Right cardiac atrium (tissue), 5 donors: Measurements from ENCODE around the gene TANGO2. TPM values are rescaled to one million over a fixed set of nuclear protein-coding genes. Genes with fewer than 3 reads are reported as not detected.

Experiments used
- ATAC-seq, 2 donors: fragments of 200-7000 bp; cut with Tn5 transposase; one replicate each; pipeline versions ENCODE4 v1.8.0 to v1.9.1; 2020; ENCODE audit warnings: moderate library complexity in 2 of 2, mild to moderate bottlenecking in 1 of 2
- DNase-seq, 3 donors: peaks; one replicate each; pipeline ENCODE4 v3.0.0-alpha.2; 2020
- H3K27ac ChIP-seq: one replicate; pipeline ENCODE4 v1.5.1; 2013; ENCODE audit warnings: mild to moderate bottlenecking, low read length, control low read depth, moderate library complexity
- H3K27me3 ChIP-seq: one replicate; pipeline ENCODE4 v1.6.1; 2013; ENCODE audit not compliant: control insufficient read depth, insufficient read depth
- H3K4me1 ChIP-seq: one replicate; pipeline ENCODE4 v1.6.1; 2013; ENCODE audit warnings: low read length; ENCODE audit not compliant: control insufficient read depth, insufficient read depth
- H3K4me3 ChIP-seq: one replicate; pipeline ENCODE4 v1.5.1; 2013; ENCODE audit warnings: low read length, control low read depth
- H3K9me3 ChIP-seq: one replicate; pipeline ENCODE4 v1.6.1; 2013; ENCODE audit warnings: low read length; ENCODE audit not compliant: control insufficient read depth
- WGBS: extraction: QIAGEN DNeasy Blood & Tissue Kit; methylation state at CpG from one replicate; pipeline ENCODE4 v1.1.7; 2013; 5-methylcytosine and 5-hydroxymethylcytosine counted together
- intact Hi-C, 4 donors: fragments of 100-400 bp; cut with DNase I; formaldehyde crosslinking; loops; one replicate each; pipeline versions ENCODE4 v1.11.0 to v1.14.0; 2022 to 2023
- polyA plus RNA-seq: library from polyadenylated mRNA; stranded (reverse); fragments of 200-250 nt; gene quantifications from one replicate; pipeline ENCODE4 v1.2.3, GENCODE V29; 2013
- total RNA-seq, 4 donors: library from RNA; stranded (reverse); fragmentation: NEBNext Ultra II Directional; extraction: Animal tissue kit (Norgen Biotek cat#: 25700); gene quantifications; one replicate each; pipeline ENCODE4 v1.2.1, GENCODE V29; 2021
- donor health status: healthy with polysubstance abuse.
- donor health status: DM: no; HTN: yes; CAD: no.
- donor health status: DM: no; HTN: no; CAD: no.
- donor health status: DM: no; HTN: yes; CAD: no; lungs with severe emphysema.
- donor health status: DM: yes; HTN: yes; CAD: no.

Gene TANGO2
- total and polyA plus RNA-seq, 5 donors: 61.1 to 70.4 (median 64.9) TPM

GRCh38 chr22:20055144-20055543 is 34.2 kb downstream of the TANGO2 start:
- no peaks in the 10 kb centered on the region for H3K9me3 ChIP-seq
- H3K27me3 ChIP-seq: no peaks in the 10 kb centered on the region
- H3K27ac ChIP-seq: no peak overlapping the region
- DNase-seq: no peak
- ATAC-seq: no peak
- no peak overlapping the region for H3K4me3 ChIP-seq
- 92% methylated on average over 2 of the region's 2 CpGs for WGBS
- no peaks in the 10 kb centered on the region for H3K4me1 ChIP-seq
- intact Hi-C loops: no loop called here

DNA sequence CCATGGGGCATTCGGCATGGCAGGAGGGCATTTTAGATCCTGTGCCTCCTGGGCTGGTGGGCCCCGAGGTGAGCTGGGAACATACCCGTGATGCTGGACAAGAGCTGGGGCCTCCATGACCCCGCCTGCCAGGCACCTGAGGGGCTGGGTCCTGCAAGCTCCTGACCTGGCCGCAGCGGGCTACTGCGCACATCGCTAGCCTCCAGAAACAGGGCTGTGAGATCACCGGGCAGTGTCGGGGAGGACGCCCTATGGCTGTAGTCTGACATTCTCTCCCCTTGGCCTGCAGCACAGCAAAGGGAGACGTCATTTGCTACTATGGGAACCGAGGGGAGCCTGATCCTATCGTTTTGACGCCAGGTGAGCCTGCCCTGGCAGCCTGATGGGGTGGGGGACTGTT is 34.7 kb downstream of the TANGO2 start:
- 93% methylated on average over 15 of the region's 15 CpGs for WGBS
- intact Hi-C loops: no loop called here

GRCh38 chr22:20056161-20056560 is 35.3 kb downstream of the TANGO2 start:
- no peak for DNase-seq
- 87% methylated on average over 10 of the region's 10 CpGs for WGBS

More for the DNA sequence above, 34.7 kb downstream of the TANGO2 start:
- no peak for ATAC-seq
- Histone ChIP-seq H3K4me1 (no peaks in the 10 kb centered on the region), H3K9me3 (no peaks in the 10 kb centered on the region), H3K4me3 (no peak overlapping the region), H3K27me3 (no peaks in the 10 kb centered on the region), H3K27ac (no peak overlapping the region)
- DNase-seq: no peak

DNA sequence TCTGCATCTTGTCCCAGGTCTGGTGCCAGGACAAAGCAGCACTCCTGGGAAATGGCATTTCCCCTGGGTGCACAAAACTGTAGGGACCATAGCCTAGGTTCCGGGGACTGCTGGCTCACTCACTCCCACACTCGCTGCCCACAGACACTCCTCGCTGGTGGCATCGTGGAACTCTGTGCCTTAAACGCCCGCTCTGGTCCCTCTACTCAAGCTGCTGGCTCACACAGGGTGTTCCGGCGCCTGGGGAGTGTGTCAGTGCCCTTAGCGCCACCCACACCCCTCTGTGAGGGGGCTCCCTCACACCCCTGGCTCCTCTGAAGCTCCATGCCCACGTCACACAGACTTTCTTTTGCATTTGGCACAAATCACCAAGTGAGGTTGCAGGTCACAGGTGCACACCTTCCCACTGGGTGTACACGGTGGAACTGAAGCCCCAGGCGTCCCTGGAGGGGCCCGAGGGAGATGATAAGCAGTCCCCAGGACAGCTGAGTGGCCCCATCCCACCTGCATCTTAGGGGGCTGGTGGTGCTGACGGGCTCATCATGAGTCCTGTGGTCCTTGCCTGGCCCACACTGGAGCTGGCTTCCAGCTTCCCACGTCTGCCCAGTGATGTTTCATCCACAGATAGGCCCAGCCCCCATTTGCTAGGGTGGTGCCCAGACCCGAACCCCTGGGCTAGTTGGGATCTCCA is 35.9 kb downstream of the TANGO2 start:
- H3K4me3 ChIP-seq: no peak overlapping the region
- no peaks in the 10 kb centered on the region for H3K9me3 ChIP-seq
- DNase-seq (no peak), ATAC-seq (no peak)
- intact Hi-C loops: no loop called here
- H3K4me1 ChIP-seq: no peaks in the 10 kb centered on the region
- 91% methylated on average over 16 of the region's 16 CpGs for WGBS
- H3K27ac ChIP-seq: no peak overlapping the region
- no peaks in the 10 kb centered on the region for H3K27me3 ChIP-seq

More at GRCh38 chr22:20056161-20056560, 35.3 kb downstream of the TANGO2 start:
- intact Hi-C loops: no loop called here
- Histone ChIP-seq H3K27ac (no peak overlapping the region), H3K9me3 (no peaks in the 10 kb centered on the region), H3K4me1 (no peaks in the 10 kb centered on the region), H3K27me3 (no peaks in the 10 kb centered on the region), H3K4me3 (no peak overlapping the region)
- ATAC-seq: no peak

- WGBS: 95% methylated on average over 13 of the region's 13 CpGs
- H3K9me3 ChIP-seq: no peaks in the 10 kb centered on the region
- H3K4me3 ChIP-seq: no peak overlapping the region
- no peak overlapping the region for H3K27ac ChIP-seq
- no peaks in the 10 kb centered on the region for H3K4me1 ChIP-seq
- no peak for DNase-seq
- intact Hi-C loops: no loop called here
- H3K27me3 ChIP-seq: no peaks in the 10 kb centered on the region
- no peak for ATAC-seq
Observed at GRCh38 chr22:20057596-20058268, 36.8 kb downstream of the TANGO2 start.

DNA sequence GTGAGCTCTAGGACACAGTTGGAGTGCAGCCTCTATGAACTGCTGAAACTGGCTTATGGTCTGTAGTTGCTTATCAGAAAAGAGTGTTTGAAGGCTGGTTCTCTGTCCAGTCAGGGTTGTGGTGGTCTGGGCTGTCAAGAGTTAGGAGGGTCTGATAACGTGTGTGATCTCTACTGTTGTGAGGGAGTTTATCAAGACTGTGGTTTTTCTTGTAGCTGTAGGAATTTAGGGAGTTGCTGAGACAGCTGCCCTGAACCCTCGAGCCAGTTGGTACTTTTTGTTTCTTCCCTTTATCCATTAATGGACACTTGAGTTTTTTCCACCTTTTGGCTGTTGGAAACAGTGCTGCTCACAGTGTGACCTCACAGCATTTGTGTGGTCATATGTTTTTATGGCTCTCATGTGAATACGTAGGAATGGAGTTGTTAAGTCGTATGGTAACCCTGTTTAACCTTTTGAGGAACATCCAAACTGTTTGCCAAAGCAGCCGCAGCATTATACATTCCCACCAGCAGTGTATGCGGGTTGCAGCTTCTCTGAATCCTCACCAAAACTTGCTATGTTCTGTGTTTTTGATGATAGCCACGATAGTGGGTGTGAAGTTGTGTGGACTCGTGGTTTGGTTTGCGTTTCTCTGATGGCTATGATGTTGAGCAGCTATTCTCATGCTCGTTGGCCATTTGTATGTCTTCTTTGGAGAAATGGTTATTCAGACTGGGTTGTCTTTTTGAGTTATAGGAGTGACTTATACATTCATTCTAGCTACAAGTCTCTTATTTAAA is 38.3 kb downstream of the TANGO2 start:
- H3K9me3 ChIP-seq: no peaks in the 10 kb centered on the region
- no peaks in the 10 kb centered on the region for H3K4me1 ChIP-seq
- WGBS: 86% methylated on average over 10 of the region's 10 CpGs
- DNase-seq (no peak), ATAC-seq (no peak)
- H3K27me3 ChIP-seq: no peaks in the 10 kb centered on the region
- H3K4me3 ChIP-seq: no peak overlapping the region
- no peak overlapping the region for H3K27ac ChIP-seq
- intact Hi-C loops: no loop called here

DNA sequence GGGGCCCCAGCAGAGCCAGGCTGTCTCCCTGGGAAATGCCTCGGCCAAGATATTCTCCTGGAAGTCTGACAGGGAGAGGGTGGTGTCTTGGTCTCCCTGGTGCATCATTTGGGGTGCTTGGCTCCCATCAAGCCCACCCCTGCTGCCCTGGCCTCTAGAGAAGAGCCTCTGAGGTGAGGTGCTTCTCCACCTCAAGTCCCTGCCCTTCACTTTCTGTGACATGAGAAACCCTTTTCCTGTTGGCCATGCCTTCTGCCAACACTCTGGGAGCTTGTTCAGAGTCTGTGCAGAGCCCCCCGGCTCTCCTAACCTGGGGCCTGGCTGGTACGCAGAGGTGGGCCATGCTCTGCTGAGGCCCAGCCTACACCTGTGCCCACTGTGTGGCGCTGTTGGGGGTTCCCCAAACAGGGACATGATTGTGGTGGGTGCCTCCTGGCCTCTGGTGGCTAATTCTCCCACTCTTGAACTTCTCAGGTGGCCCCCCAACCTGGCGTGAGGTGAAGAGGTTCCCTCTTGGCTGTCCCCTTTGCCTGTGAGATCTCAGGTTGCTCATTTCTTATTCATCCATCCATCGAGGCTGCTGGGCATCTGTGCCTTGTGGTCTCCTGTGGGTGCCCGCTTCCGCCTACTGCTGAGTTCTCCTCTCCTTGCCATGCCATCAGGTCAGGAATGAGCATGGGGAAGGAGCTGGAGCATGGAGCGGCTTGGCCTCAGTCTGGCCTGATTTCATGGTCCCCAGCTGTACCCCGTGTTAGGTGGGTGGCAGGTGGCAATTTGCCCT is 40.0 kb downstream of the TANGO2 start:
- no peak overlapping the region for H3K27ac ChIP-seq
- intact Hi-C loops: no loop called here
- H3K9me3 ChIP-seq: no peaks in the 10 kb centered on the region
- ATAC-seq: no peak
- H3K4me3 ChIP-seq: no peak overlapping the region
- H3K27me3 ChIP-seq: no peaks in the 10 kb centered on the region
- WGBS: 90% methylated on average over 10 of the region's 10 CpGs
- no peak for DNase-seq
- no peaks in the 10 kb centered on the region for H3K4me1 ChIP-seq

- peak in 1 of 2 donors; percentile 16 for ATAC-seq
- H3K27ac ChIP-seq: no peak overlapping the region
Observed at GRCh38 chr22:20061481-20061861, 40.6 kb downstream of the TANGO2 start.

DNA sequence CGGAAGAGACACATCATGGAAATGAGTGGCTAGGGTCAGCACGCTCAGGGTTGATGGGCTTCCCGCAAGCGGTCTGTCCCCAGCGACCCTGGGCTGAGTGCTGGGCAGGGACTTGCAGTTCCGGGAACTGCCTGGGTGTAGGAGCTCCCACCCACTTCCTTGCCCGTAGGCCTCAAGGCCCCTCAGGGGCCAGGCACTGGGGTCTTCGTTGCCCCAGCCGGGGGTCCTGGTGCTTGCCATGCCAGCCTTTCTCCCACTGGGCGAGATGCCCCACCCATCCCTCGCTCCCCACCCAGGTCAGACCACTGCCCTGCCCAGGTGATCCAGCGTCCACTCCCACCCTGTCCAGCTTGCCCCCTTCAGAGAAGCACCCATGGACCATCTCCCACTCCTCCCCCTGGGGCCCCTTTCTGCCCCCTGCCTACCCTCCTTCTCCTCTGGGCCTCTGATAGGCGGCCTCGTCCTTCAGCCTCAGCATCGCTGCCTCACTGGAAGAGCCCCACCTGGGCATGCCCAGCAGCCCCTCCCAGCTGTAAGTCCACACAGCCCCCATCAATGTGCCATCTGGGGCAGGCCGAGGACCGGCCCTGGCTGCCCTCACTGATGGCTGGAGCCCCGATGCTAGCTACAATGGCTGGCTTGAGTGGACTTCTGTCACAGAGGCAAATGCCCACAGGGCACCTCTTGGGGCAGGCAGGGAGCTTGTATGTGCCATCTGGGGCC is 41.3 kb downstream of the TANGO2 start:
- DNase-seq (no peak), ATAC-seq (no peak)
- Histone ChIP-seq H3K27ac (no peak overlapping the region), H3K27me3 (no peaks in the 10 kb centered on the region), H3K4me3 (no peak overlapping the region), H3K4me1 (no peaks in the 10 kb centered on the region), H3K9me3 (no peaks in the 10 kb centered on the region)
- WGBS: 92% methylated on average over 18 of the region's 18 CpGs
- intact Hi-C loops: no loop called here

More at GRCh38 chr22:20061481-20061861, 40.6 kb downstream of the TANGO2 start:
- H3K4me3 ChIP-seq: no peak overlapping the region
- H3K27me3 ChIP-seq: no peaks in the 10 kb centered on the region
- 68% methylated on average over 11 of the region's 11 CpGs for WGBS
- H3K4me1 ChIP-seq: no peaks in the 10 kb centered on the region
- intact Hi-C loops: no loop called here
- no peaks in the 10 kb centered on the region for H3K9me3 ChIP-seq
- DNase-seq: peak in 1 of 3 donors; percentile 70

- no peaks in the 10 kb centered on the region for H3K4me1 ChIP-seq
- no peak overlapping the region for H3K4me3 ChIP-seq
- H3K27me3 ChIP-seq: no peaks in the 10 kb centered on the region
- no peaks in the 10 kb centered on the region for H3K9me3 ChIP-seq
- DNase-seq (no peak), ATAC-seq (no peak)
- intact Hi-C loops: no loop called here
- WGBS: 89% methylated on average over 11 of the region's 11 CpGs
- H3K27ac ChIP-seq: no peak overlapping the region
Observed at GRCh38 chr22:20062766-20063083, 41.8 kb downstream of the TANGO2 start.
